Transverse colon (tissue), 3 donors: ENCODE results near the gene POLR2E.

Experiments used
- CTCF ChIP-seq, 5 experiments: fragments of 200-600 bp in 3 of 5; fragments of 450-650 bp in 2 of 5; sonication (generic) in 3 of 5; IDR thresholded peaks; 1 replicate in 2 of 5; 2 replicates in 3 of 5; pipeline ENCODE4 v1.5.1; 2016 to 2017; ENCODE audit warnings: antibody characterized with exemption in 5 of 5, inconsistent platforms in 3 of 5, mild to moderate bottlenecking in 2 of 5, moderate library complexity in 1 of 5
- POLR2A ChIP-seq: fragments of 450-650 bp; IDR thresholded peaks from one replicate; pipeline ENCODE4 v1.6.1; 2016; ENCODE audit warnings: antibody characterized with exemption, mild to moderate bottlenecking, moderate library complexity

GRCh38 chr19:1122021-1122971, 27.1 kb upstream of the POLR2E start:
- TF ChIP-seq CTCF (IDR thresholded peaks at IDR 0.05), result no peak
- no peak for TF ChIP-seq POLR2A
